ENCODE results near the gene SH3RF2.

GRCh38 chr5:146101646-146102045, 165.3 kb downstream of the SH3RF2 start:
- TF ChIP-seq ZSCAN32 (CRISPR knock-in tag; IDR thresholded peaks at IDR 0.05) (no peak), SMARCC2 (IDR thresholded peaks at IDR 0.05; ENCODE audit: low read depth) (no peak)

Data from K562 (cell line).